Activated CD4-positive, alpha-beta T cell treated with anti-CD3 and anti-CD28 coated beads for 4 hours (primary cell): ENCODE data around the gene CCDC12.

Source experiments
- DNase-seq, 2 donors: peaks; one replicate each; pipeline ENCODE4 v3.0.0-alpha.2; 2020

Gene CCDC12

GRCh38 chr3:46995901-46996562 lies 19.5 kb upstream of the CCDC12 start:
- DNase-seq = no peak

GRCh38 chr3:46994801-46995731 lies 18.5 kb upstream of the CCDC12 start:
- DNase-seq = no peak

- no peak for DNase-seq
These were observed 17.4 kb upstream of the CCDC12 start for GRCh38 chr3:46993986-46994385.

- DNase-seq = no peak
These were observed 16.7 kb upstream of the CCDC12 start for GRCh38 chr3:46993292-46993691.

- no peak for DNase-seq
These were observed 15.7 kb upstream of the CCDC12 start for GRCh38 chr3:46992231-46992630.

GRCh38 chr3:46991406-46992165 lies 15.0 kb upstream of the CCDC12 start:
- no peak for DNase-seq

GRCh38 chr3:46990573-46991374 lies 14.2 kb upstream of the CCDC12 start:
- DNase-seq = no peak

DNA sequence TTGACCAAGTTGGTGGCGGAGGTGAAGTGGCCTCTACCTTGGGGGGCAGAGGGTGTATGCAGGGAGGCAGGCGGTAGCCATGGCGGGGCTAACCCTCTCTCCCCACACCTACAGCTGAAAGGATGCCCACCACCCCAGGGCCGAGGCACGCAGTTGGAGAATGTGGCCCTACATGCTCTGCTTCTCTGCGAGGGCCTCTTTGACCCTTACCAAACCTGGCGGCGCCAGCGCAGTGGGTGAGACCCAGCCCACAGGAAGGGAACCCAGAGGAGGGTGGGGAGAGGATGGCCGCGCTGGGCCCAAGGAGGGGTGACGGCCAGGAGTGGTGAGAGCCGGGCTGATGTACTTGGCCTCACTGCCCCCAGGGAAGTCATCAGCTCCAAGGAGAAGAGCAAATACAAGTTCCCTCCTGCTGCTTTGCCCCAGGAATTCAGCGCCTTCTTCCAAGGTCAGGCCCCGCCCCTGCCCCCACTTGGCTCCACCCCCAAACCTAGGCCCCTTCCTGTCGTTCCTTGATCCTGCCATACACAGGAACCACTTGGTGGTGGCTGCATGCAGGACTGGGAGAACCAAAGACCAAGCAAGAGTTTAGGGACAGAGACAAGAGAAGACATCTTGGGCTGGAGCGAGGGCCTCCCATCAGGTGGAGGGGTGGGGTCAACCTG lies 12.7 kb upstream of the CCDC12 start:
- DNase-seq = no peak

- no peak for DNase-seq
These were observed 12.1 kb upstream of the CCDC12 start for GRCh38 chr3:46988616-46989015.

DNA sequence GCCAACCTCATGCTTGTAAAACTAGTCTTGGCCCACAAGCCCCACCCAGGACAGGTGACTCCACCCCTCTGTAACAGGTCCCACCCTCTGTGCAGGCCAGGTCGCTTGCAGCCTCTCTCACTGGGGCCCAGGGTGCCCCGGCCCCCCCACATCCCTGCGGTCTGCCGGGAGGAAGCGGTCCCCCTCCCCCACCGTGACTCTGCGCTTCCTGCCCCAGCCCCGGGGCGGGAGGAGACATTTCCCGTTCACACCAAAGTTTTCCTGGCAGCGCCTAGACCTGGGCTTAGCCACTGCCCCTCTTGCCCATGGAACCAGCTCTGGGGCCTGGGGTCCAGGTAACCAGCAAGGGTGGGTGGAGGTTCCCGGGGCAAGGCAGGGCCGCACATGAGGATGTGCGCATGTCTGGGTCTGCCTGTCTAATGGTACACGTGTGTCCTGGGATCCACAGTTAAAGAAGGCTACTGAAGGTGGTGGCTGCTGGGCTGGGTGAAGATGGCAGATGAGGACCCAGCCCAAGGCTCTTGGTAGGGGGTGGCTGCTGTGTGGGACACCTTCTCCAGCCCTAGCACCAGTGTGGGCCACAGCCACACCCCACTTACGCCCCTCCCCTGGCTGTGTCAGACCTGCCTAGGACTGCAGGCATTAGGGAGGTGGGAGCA lies 11.3 kb upstream of the CCDC12 start:
- DNase-seq = peak; percentile 81 to 83

- DNase-seq = no peak
These were observed 10.8 kb upstream of the CCDC12 start for GRCh38 chr3:46987319-46987742.

GRCh38 chr3:46986782-46987310 lies 10.3 kb upstream of the CCDC12 start:
- DNase-seq = no peak

DNA sequence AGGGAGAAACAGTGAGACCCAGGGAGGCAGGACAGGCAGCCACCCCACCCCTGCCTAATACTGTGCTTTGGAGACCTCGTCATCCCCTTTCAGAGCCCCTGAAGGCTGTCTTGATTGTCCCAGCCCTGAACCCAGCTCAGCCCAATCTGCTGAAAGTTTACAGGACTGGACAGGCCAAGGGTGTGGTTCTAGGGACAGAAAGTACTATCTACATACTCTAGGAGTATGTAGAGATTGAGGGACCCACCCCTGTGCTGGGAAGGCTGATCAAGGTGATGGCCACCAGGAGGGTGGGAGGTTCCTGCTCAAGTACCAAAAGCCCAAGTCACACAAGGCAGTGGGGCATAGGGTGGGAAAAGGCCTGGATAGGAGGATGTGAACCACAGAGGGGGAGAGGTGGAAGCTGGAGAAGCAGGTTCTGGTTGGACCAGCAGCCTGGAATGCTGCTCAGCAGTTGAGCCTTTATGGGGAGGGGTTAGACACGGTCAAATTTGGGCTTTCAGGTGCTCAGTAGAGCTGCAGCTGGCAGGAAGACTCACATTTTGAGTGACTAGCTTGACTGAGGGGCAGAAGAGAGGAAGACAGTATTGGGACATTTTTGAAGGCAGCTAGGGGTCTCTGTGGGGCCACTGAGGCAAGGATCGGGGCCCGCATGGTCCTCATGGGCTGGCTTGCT lies 9.6 kb upstream of the CCDC12 start:
- no peak for DNase-seq

- no peak for DNase-seq
These were observed 9.0 kb upstream of the CCDC12 start for GRCh38 chr3:46985588-46985987.

GRCh38 chr3:46984591-46985459 lies 8.3 kb upstream of the CCDC12 start:
- DNase-seq = no peak

- no peak for DNase-seq
These were observed 6.0 kb upstream of the CCDC12 start for GRCh38 chr3:46982546-46982945.

GRCh38 chr3:46981932-46982471 lies 5.5 kb upstream of the CCDC12 start:
- no peak for DNase-seq

DNA sequence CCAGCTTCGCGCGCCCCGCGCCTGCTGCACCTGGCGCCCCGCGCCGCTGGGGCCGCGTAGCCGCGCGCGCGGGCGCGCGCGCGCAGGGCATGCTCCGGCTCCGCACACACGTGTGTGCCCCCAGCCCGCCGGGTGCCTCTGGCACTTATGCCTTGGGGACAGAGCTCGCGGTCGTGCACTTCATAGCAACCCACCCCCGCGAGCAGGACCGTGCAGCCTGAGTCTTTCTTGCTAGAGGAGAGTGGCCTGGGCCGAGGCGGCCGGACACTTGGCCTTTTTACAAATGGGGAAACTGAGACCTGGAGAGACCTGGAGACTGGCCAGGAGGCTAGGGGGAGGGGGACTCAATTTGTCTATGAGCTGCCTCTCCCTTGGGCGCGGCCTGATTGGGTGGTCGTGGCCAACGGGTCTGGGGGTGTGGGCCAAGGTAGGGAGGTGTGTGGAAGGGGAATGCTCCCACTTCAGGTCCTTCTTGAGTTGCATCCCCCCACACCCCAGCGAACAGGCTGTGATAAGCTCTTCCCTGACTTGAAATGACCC lies 3.5 kb upstream of the CCDC12 start:
- DNase-seq = no peak
